Activated effector memory CD4-positive, alpha-beta T cell treated with anti-CD3 and anti-CD28 coated beads, Interleukin-2, amount 50 U/mL, for 16 hours (primary cell): Measurements from ENCODE around the gene MYH11.
A peak's percentile ranks its signal among the peaks of the same experiment; 100 is the strongest.
"Not testable (repeated sequence)": the region's sequence is repeated elsewhere in the genome, so short reads cannot be mapped to it uniquely, and the experiment has no call there.

Experiments
- DNase-seq: peaks from one replicate; pipeline ENCODE4 v3.0.0-alpha.2; 2020

Gene MYH11

DNA sequence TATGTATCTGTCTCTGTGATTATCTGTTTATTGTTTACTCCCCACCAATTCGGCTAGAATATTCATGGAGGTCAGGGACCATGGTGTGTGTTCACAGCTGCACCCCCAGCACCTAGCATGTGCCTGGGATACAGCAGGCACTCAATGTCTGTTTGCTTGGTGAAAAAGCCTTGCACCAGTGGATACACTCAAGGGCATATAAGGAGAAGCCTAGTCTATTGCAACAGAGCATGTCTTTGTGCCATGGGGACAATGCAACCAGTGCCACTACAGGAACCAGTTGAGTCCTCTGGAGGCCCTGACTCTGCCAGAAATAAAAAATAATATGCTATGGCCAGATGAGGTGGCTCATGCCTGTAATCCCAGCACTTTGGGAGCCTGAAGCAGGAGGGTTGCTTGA, 113.2 kb downstream of the MYH11 start:
- DNase-seq, result no peak

DNA sequence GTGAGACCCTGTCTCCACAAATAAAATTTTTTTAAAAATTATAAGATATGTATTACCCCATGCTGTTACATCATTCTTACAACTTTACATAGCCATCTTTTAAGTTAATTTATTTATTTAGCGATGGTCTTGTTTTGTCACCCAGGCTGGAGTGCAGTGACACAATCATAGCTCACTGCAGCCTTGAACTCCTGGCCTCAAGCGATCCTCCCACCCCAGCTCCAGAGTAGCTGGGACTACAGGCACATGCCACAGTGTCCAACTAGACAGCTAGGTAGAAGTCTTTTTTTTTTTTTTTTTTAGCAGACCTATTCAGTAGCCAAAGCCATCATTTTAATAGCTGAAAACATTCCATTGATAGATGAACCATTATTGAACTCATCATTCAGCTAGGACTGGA, 114.1 kb downstream of the MYH11 start:
- DNase-seq, result no peak

DNA sequence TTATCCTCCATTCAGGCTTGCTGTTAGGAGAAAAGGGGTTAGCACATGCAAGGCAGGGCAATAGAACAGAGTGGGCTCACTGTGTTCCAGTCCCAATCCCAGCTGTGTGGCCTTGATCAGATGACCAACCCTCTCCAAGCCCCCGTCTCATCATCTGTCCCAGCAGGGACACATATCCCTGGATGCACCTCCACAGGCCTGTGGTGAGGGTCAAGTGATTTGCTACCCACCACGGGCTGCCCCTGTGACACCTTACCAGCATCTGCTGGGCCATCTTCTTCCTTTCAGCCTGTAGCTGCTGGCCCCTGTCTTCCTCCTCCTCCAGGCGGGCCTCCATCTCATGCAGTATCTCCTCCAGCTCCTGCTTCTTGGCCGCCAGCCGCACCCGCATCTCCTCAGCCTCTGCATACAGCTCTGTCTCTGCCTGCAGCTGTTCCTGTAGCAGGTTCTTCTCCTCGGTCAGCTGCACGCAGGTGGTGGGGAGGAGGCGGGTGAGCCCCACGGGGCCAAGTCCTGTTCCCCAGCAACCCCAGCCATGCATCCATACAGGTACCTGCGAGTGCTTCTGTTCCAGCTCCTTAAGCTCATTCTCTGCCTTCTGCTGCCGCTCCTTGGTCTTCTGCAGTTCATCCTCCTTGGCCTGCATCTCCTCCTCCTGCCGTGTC, 115.5 kb downstream of the MYH11 start:
- no peak for DNase-seq

DNA sequence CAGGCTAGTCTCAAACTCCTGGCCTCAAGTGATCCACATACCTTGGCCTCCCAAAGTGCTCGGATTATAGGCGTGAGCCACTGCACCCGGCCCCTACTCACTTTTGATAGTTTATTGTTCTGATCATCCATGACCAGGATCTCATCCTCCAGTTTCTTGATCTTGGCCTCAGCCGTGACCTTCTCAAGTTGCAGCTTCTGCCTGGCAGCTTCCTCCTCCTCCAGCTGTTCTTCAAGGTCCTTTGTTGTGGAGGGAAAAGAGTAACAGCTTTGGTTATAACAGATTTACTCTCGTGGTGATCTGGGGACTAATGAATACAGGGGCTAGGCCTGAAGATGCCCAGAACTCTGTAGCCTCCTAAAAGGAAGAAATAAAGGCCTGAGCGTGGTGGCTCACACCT, 116.9 kb downstream of the MYH11 start:
- no peak for DNase-seq

DNA sequence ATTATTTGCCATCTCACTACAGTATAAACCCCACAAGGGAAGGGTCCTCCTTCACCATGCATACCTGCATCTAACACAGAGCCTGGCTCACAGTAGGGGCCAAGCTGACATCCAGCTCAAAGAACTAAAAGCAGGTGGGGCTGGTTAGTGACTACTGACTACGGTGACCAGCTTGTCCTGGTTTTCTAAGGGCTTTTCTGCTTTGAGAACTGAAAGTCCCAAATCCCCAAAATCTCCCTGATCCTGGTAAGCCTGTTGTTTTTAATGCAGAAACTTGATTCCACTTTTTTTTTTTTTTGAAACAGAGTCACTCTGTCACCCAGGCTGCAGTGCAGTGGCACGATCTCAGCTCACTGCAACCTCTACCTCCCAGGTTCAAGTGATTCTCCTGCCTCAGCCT, 117.4 kb downstream of the MYH11 start:
- DNase-seq, result no peak

DNA sequence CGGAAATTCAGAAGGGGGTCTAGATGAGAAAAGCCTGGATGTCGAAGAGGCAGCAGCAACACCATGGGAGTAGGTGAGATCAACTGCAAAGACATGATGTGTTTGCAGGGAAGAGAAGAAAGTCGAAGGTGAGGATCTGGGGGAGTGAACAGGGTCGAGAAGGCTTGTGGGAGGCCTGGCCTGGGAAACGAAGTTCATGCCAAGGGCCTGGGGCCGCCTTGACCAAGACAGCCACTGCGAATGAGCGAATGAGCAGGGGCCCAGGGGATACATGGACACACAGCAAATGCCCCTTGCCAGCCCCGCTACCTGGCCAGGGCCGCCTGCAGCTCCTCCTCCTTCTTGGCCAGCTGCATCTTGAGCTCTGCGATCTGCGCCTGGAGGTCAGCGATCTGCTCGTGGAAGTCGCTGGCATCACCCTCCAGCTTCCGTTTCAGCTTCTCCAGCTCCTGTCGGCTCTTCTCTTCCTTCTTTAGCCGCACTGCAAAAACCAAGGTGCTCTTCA, 119.6 kb downstream of the MYH11 start:
- no peak for DNase-seq

DNA sequence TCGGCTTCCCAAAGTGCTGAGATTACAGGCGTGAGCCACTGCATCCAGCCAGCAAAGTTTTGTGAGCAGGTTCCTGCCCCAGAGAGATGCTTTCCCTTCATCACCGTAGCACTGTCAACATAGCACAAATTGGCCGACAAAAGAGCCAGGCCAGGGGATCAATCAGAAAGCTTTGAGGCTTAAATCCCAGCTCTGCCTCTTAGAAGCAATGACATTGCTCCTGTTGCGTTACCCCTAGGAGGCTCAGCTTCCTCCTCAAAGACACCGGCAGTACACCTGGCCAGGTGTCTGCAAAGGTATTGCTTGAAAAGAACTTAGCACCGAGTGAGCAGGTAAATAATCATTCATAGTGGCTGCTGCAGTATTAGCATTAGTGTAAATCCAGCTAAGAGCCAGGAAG, 120.3 kb downstream of the MYH11 start:
- no peak for DNase-seq

DNA sequence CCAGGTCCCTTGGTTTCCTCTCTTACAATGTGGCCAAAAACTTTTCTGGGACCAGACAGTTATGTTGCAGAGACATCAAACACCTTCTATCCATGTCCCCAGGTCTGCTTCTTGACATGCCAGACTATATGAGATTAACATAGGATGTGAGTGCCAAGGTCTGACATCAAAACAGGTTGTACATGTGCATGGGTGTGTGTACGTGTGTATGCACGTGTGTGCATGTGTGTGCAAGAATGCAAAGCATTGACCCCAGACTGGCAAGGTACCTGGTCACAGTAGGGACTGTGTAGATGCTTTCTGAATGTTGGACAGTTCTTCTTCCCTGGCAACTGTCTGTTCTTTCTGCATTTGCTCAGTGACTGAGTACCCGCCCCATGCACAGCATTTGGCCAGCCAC, 121.2 kb downstream of the MYH11 start:
- DNase-seq, result no peak

DNA sequence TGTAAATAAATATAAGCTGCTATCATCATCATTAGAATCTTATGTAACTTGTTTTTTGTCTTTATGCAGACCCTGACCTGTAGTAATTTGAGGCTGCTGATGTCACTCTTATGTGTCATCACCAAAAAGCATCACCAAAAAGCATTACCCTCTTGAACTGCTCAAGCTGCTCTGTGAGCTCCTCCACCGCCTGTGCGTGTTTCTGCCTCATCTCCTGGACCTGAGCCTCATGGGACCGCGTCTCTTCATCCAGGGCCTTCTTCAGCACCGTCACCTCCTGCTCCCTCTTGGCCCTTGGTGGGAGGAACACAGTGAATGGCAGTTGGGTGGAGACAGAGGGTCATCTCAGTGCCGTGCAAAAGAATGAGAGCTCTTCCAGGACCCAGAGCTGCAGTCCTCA, 124.4 kb downstream of the MYH11 start:
- no peak for DNase-seq

DNA sequence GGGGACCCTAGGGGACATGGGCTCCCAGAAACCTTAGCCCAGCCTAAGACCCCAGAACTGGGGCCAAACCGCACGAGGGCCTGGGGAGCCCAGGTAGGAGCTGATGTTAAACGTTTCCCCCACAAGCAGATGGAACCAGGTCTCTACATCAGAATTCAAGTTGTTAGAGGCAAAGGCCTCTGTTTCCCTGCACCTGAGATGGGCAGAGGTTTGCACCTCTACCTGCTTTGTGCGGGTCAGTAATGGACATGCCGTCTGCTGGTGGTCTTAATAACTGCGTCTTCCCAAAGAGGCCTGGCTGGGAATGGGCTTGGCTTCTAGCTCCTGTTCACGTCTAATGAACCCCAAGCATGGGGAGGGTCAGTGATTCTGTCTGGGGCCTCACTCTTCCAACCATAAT, 127.7 kb downstream of the MYH11 start:
- no peak for DNase-seq

DNA sequence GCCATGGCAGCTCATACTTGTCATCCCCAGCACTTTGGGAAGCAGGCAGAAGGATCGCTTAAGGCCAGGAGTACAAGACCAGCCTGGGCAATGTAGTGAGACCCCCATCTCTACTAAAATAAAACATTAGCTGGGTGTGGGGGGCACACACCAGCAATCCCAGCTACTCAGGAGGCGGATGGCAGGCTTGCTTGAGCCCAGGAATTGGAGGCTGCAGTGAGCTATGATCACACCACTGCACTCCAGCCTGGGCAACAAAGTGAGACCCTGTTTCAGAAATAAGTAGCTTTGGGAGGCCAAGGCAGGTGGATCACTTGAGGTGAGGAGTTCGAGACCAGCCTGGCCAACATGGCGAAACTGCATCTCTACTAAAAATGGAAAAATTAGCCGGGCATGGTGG, 129.1 kb downstream of the MYH11 start:
- DNase-seq, result not testable (repeated sequence)

DNA sequence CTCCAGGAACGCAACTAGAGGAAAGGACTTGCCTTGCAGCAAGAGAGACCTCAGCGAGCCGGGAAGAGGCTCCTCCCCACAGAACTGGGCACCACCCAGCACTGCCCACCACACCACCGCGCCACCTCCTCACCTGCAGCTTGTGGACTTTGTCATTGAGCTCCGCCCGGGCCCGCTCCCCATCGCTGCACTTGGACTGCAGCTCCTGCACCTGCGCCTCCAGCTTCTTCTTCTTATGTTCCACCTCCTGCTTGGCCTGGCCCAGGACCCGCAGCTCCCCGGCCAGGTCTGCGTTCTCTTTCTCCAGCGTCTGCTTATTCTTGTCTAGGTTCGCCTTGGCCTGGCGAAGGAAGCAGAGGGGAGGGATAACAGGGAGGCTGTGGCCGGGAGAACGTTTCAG, 130.1 kb downstream of the MYH11 start:
- DNase-seq, result no peak

DNA sequence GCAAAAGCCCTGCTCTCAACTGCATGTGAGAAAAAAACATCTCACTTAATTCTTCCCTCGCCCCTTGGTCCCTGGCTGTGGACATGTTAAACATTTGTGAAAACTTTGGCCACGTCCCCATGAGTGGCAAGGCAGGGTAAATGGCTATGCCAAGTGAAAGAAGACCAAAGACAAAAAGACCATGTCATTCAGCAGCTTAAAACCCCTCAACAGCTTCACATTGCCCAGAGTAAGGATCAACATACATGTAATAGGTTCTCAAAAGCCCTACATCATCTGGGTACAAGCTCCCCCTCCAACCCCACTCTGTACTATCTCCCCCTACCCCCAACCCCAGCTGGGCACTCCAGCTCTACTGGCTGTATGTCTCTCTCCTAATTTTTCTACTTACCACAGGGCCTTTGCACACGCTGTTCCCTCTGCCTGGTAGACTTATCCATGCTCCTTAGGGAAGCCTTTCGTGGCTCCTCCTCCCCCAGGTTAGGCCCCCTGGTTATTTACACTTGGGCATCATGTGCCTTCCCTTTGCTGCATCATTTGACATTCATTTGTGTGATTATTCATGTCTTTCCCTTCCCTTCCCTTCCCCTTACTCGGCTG, 131.1 kb downstream of the MYH11 start:
- no peak for DNase-seq

DNA sequence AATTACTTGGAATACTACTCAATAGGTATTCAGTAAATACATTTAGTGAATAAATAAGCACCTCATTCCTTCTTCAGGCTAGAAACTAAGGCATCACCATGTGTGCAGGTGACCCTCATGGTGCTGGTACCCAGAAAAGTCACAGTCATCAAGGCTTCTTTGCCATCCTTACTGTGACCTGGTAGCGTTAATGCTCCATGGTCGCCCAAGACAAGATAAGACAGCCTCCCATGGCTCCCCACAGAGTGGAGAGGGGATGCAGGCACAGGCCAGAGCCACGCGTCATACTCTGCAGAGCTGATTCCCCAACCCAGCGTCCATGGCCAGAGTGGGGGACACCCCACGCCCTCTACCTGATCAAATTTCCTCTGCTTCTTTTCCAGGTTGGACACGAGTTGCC, 133.0 kb downstream of the MYH11 start:
- DNase-seq, result no peak

DNA sequence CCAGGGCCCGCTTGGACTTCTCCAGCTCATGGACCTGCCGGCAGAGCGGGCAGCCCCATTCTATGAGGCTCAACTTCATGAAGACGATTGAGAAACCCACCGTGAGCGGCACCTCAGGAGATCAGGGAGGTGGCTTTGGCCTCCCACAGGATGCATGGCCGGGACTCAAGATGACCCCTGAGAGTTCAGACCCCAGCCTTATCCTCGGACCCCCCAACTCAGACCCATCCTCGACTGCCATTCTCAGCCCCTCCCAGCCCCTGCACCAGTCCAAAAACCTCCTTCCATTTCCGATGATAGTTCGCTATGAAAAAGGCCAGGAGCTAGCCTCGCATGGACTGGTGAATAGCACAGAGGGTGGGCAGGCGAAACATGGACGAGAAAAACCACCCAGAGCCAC, 135.8 kb downstream of the MYH11 start:
- DNase-seq, result no peak

DNA sequence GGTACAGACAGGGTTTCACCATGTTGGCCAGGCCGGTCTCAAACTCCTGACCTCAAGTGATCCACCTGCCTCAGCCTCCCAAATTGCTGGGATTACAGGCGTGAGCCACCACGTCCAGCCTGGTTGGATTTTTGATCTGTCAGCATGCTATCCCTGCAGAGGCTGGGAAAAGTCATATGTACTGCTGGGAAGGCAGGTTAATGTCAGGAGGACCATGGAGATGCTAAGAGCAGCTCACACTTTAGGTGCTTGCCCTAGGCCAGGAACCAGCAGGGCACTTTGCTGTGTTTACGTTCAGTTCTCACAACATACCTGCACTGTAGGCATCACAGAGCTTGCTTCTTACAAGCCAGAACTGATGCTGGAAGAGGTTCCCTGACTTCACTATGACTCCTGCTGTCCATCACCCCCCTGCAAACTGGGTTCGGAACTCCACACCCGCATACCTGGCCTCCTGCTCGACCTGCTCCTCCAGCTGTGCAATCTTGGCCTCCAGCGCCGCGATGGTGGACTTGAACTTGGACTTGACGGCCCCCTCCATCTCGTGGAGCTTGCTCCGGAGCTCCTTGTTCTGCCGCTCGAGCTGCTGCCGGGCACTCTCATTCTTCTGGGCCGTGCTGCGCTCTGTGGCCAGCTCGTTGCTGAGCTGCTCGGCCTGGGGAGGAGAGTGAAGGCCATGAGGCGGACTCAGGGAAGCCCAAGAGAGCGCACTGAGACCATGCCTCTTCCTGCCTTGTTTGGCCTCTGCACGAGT, 140.0 kb downstream of the MYH11 start:
- no peak for DNase-seq

DNA sequence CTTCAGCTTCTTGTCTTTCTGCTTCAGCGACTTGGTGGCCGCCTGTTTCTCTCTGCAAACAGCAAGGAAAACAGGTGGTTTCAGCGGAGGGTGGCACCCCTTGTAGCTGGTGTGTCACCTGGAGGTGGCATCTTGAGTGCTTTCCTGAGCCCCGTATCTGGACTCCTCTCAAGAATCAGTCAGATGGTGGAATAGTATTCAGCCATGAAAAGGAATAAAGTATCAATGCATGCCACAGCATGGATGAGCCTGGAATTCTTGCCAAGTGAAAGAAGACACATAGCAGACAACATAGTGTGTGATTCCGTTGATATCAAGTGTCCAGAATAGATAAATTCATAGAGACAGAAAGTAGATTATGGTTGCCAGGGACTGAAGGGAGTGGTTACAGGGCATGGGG, 141.6 kb downstream of the MYH11 start:
- DNase-seq, result no peak

DNA sequence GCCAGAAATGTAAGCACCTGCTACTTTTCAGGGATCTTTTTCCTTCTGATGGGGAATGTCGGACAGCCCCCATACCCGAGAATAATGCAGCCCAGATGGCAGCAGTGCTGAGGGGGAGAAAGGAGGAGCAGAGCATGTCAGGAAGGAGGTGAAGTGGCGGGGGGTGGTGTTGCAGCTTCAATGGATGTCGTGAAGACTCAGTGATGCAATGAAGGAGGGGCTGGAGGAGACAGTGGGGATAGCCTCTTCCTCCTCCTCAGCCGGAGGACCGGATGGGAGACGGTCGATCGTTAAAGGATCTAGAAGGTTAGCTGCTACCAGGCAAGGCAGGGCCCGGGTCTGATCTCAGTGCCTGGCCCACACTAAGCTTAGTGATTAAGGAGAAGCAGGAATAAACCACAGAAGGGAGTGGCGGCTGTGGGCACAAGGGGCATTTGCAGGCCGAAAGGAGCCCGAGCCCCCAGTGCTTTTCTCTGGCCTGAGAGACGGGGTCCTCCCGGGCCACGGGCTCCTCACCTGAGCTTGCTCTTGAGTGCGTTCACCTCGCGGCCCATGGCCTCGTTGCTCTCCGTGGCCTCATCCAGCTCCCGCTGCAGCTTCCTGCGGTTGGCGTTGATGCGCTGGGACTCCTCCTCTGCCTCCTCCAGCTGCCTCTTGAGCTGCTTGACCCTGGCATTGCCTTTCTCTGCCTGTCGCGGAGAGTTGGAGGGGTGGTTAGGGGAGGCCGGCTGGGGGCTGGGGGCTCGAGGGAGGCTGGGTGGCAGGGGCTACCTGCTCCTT, 142.2 kb downstream of the MYH11 start:
- no peak for DNase-seq

DNA sequence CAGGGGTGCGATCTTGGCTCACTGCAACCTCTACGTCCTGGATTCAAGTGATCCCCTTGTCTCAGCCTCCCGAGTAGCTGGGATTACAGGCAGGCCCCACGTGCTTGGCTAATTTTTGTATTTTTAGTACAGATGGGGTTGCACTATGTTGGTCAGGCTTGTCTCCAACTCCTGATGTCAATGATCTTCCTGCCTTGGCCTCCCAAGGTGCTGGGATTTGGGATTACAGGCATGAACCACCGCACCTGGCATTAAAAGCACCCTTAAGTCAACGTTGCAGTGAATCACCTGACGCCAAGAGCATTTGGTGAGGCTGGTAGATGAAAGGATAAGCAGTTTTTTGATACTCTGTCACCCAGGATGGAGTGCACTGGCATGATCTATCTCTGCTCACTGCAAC, 147.8 kb downstream of the MYH11 start:
- no peak for DNase-seq

DNA sequence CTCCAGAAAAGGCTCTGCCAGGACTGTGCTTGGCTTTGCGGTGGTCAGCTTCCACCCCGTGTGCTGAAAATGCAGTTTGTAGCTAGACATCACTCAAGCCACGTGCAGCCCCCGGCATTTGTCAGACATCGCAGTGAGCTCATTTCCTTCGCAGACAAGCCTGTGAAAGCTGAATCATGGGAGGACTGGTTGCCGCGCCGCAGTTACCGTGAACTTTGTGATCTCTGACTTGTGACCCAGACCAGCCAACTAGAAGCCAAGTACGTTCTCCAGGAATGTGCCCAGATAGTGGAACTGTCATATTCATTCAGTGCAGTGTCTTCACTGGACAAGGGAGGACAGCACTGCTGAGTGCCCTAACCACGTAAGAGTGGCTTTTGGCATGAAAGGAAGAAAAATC, 148.7 kb downstream of the MYH11 start:
- DNase-seq, result no peak

DNA sequence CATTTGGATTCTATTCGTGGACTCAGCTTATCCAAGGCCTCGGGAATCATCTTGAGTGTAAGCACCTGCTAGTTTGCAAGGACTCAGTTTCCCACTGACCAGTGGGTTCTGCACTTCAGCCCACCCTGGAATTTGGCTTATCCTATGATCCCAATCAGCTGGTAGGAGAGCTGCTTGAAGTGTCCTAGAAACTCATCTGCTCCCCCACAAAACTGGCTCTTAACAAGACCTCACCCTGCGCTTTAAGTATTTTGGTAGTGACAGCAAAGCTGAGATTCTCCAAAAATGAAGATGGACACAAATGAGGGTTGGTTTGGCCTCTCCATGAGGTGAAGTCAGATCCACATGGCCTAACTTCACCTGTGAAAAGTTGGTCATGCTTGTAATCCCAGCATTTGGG, 149.5 kb downstream of the MYH11 start:
- no peak for DNase-seq

DNA sequence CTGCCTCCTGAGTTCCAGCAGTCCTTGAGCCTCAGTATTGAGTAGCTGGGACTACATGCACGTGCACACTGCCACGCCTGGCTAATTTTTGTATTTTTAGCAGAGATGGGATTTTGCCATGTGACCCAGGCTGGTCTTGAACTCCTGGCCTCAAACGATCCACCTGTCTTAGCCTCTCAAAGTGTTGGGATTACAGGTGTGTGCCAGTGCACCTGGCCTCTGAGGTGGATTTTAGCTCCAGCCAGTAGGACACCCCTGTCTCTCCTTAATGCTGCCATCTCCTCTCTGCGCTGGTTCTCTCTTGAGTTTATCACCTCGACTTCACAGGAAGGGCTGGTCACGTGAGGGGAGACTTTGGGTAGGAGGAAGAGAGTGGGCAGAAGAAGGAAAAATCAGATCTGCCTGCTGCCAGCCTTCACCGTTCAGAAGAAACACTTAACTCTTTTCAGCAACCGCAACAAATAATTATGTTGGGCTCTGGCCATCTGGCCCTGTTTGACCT, 151.7 kb downstream of the MYH11 start:
- no peak for DNase-seq

DNA sequence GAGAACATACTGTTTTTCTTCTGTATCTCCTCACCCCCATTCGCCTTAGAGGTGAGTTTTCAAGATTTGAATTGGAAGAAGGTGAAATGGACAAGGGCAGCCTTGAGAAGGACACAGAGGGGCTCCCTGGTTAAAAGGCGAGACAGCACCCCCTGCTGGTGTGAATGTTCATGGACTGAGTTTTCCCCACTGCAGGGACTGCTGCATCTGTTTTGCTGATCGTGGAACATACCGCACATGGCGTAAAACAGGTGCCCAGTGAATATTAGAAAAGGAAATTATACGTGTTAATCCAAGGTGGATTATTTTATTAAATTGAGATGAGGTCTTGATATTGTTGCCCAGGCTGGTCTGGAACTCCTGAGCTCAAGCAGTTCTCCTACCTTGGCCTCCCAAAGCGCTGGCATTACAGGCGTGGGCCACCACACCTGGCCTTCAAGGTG, 152.3 kb downstream of the MYH11 start:
- DNase-seq, result peak; percentile 90
